HEK293T (cell line): Measurements from ENCODE around the gene GPR33.

Experiments
- ARNT ChIP-seq: fragments of 450-650 bp; IDR thresholded peaks from 2 replicates; pipeline ENCODE4 v1.6.1; 2017; ENCODE audit warnings: mild to moderate bottlenecking
- BHLHE40 ChIP-seq: fragments of 450-650 bp; IDR thresholded peaks from 2 replicates; pipeline ENCODE4 v1.6.1; 2016; ENCODE audit warnings: mild to moderate bottlenecking, moderate library complexity, borderline replicate concordance
- ELF4 ChIP-seq: fragments of 450-650 bp; IDR thresholded peaks from 2 replicates; pipeline ENCODE4 v1.6.1; 2017; ENCODE audit warnings: antibody characterized with exemption
- FOXA1 ChIP-seq: fragments of 450-650 bp; IDR thresholded peaks from 2 replicates; pipeline ENCODE4 v1.6.1; 2016; ENCODE audit warnings: mild to moderate bottlenecking
- FOXK2 ChIP-seq: fragments of 450-650 bp; IDR thresholded peaks from 2 replicates; pipeline ENCODE4 v1.6.1; 2016; ENCODE audit warnings: mild to moderate bottlenecking
- FOXM1 ChIP-seq: fragments of 450-650 bp; IDR thresholded peaks from 2 replicates; pipeline ENCODE4 v1.6.1; 2017; ENCODE audit warnings: mild to moderate bottlenecking, borderline replicate concordance
- HDGF ChIP-seq: fragments of 450-650 bp; IDR thresholded peaks from 2 replicates; pipeline ENCODE4 v1.6.1; 2017; ENCODE audit warnings: antibody characterized with exemption, borderline replicate concordance
- LEF1 ChIP-seq: fragments of 450-650 bp; IDR thresholded peaks from 2 replicates; pipeline ENCODE4 v1.6.1; 2017; ENCODE audit warnings: mild to moderate bottlenecking, borderline replicate concordance
- SP1 ChIP-seq: fragments of 450-650 bp; IDR thresholded peaks from 2 replicates; pipeline ENCODE4 v1.6.1; 2017
- SUZ12 ChIP-seq: fragments of 450-650 bp; IDR thresholded peaks from 2 replicates; pipeline ENCODE4 v1.6.1; 2016; ENCODE audit warnings: mild to moderate bottlenecking
- TARDBP ChIP-seq: fragments of 450-650 bp; IDR thresholded peaks from 2 replicates; pipeline ENCODE4 v1.6.1; 2016
- ZNF384 ChIP-seq: fragments of 450-650 bp; IDR thresholded peaks from 2 replicates; pipeline ENCODE4 v1.6.1; 2016
- TF ChIP-seq, protein P1 (sequence below): fragments of 450-650 bp; IDR thresholded peaks from 2 replicates; pipeline ENCODE4 v1.6.1; 2016

DNA sequence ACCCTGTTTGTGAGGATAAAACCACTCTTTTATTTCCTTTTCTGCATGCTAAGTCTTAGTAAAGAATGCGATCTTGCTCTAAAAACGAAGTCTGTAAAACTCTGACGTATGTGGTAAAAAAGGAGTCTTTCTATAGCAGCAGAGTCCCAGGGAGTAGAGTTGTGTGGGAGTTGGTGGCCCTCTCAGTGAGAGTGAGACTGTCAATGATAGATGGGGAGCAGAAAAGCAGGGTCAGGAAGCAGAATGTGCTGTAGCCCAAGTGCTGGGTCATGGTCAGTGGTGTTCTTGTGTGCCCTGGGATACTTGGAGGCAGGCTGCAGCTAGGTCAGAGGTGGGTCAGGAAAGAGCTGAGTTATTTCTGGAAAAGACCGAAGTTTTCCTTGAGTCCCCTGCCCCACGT lies 20.3 kb upstream of the GPR33 start:
- TF ChIP-seq SP1 (no peak), ZNF384 (no peak), FOXM1 (no peak), BHLHE40 (no peak), HDGF (no peak), SUZ12 (no peak), FOXA1 (no peak), FOXK2 (no peak), ELF4 (no peak), TARDBP (no peak), LEF1 (no peak), ARNT (no peak)
- TF ChIP-seq, protein P1, sequence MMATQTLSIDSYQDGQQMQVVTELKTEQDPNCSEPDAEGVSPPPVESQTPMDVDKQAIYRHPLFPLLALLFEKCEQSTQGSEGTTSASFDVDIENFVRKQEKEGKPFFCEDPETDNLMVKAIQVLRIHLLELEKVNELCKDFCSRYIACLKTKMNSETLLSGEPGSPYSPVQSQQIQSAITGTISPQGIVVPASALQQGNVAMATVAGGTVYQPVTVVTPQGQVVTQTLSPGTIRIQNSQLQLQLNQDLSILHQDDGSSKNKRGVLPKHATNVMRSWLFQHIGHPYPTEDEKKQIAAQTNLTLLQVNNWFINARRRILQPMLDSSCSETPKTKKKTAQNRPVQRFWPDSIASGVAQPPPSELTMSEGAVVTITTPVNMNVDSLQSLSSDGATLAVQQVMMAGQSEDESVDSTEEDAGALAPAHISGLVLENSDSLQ = no peak
